NB4 (cell line): ENCODE measurements around the gene EDIL3.

Experiments
- CTCF ChIP-seq: IDR thresholded peaks from one replicate; pipeline ENCODE4 v1.5.1; 2012; ENCODE audit warnings: low read depth, low read length
- POLR2A ChIP-seq: IDR thresholded peaks from 2 replicates; pipeline ENCODE4 v1.6.1; 2011; ENCODE audit warnings: mild to moderate bottlenecking; ENCODE audit not compliant: insufficient read length; ENCODE audit errors: extremely low read depth

- no peak for TF ChIP-seq CTCF
- TF ChIP-seq POLR2A = no peak
Measured at GRCh38 chr5:84290161-84290560, 94.5 kb downstream of the EDIL3 start.
